Thoracic aorta (tissue), 2 donors: ENCODE results near the gene SLC10A1. TPM values are rescaled to one million over a fixed set of nuclear protein-coding genes. Genes with fewer than 3 reads are reported as not detected.

Source experiments
- ATAC-seq: fragments of 150-250 bp; one replicate; pipeline ENCODE4 v1.8.0; 2017; ENCODE audit warnings: low read depth; ENCODE audit not compliant: insufficient number of reproducible peaks, low FRiP score
- DNase-seq: peaks from one replicate; pipeline ENCODE4 v3.0.0-alpha.2; 2020; ENCODE audit warnings: low spot score
- H3K27ac ChIP-seq, 2 donors: fragments of 200-600 bp; sonication (generic); 1 replicate in 1 of 2; 2 replicates in 1 of 2; pipeline ENCODE4 v1.5.1; 2016; ENCODE audit warnings: mild to moderate bottlenecking in 2 of 2, moderate library complexity in 2 of 2
- H3K27me3 ChIP-seq: fragments of 200-600 bp; sonication (generic); replicated peaks from 2 replicates; pipeline ENCODE4 v1.6.0; 2016; ENCODE audit warnings: mild to moderate bottlenecking; ENCODE audit not compliant: insufficient read depth
- H3K36me3 ChIP-seq: fragments of 200-600 bp; sonication (generic); one replicate; pipeline ENCODE4 v1.5.1; 2016
- H3K4me1 ChIP-seq, 2 donors: fragments of 200-600 bp; sonication (generic); 1 replicate in 1 of 2; 2 replicates in 1 of 2; pipeline versions ENCODE4 v1.5.1 to v1.6.0; 2016; ENCODE audit warnings: low read depth in 2 of 2, mild to moderate bottlenecking in 1 of 2; ENCODE audit not compliant: control insufficient read depth in 1 of 2
- H3K4me3 ChIP-seq: fragments of 200-600 bp; sonication (generic); 2 replicates; pipeline ENCODE4 v1.5.1; 2016; ENCODE audit warnings: mild to moderate bottlenecking
- H3K9me3 ChIP-seq: fragments of 200-600 bp; sonication (generic); 2 replicates; pipeline ENCODE4 v1.5.1; 2016
- total RNA-seq, 2 donors: library from RNA; depleted of rRNA; stranded (reverse); fragments of >200 nt; gene quantifications; one replicate each; pipeline versions ENCODE4 v1.1.0 to v1.2.3, GENCODE V29; 2016
- TF ChIP-seq, protein P1 (sequence below): fragments of 200-600 bp; sonication (generic); IDR thresholded peaks from one replicate; pipeline ENCODE4 v1.5.1; 2019; ENCODE audit warnings: antibody characterized with exemption

Gene SLC10A1
- total RNA-seq, 2 donors from 2014 or later: not detected

DNA sequence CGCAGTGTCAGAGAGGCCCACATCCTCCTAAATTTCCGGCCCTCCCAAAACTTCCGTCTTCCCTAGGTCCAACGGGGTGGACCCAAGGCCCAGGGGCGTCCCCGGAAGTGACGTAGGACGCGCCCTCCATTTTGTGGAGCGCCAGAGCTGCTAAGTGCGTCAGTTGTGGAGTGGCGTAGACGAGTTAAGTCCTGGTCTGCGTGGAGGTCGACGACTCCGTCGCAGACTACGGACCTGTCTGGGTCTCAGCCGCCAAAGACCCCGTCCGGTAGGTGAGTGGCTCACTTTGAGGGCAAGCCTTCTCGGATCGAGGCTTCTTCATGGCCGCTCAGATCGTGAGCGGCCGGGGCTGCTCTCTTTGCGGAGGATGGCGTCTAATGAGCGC, 30.1 kb downstream of the SLC10A1 start, which contains the start of gene SRSF5:
SRSF5 (plus strand) TSS at position 159 of the 385 bp plus-strand sequence. CDS start 1,015 bp downstream, outside the sequence.
- Histone ChIP-seq H3K27ac (peak within 1 kb of the TSS; percentile 100), H3K27me3 (no peaks in the 10 kb centered on the region), H3K36me3 (peaks cover 33% of the 10 kb centered on the region), H3K4me3 (peak within 1 kb of the TSS; percentile 100), H3K4me1 (peaks cover 29 to 46% of the 10 kb centered on the region in 2 donors), H3K9me3 (no peaks in the 10 kb centered on the region)
- DNase-seq: peak; percentile 84
- TF ChIP-seq, protein P1, sequence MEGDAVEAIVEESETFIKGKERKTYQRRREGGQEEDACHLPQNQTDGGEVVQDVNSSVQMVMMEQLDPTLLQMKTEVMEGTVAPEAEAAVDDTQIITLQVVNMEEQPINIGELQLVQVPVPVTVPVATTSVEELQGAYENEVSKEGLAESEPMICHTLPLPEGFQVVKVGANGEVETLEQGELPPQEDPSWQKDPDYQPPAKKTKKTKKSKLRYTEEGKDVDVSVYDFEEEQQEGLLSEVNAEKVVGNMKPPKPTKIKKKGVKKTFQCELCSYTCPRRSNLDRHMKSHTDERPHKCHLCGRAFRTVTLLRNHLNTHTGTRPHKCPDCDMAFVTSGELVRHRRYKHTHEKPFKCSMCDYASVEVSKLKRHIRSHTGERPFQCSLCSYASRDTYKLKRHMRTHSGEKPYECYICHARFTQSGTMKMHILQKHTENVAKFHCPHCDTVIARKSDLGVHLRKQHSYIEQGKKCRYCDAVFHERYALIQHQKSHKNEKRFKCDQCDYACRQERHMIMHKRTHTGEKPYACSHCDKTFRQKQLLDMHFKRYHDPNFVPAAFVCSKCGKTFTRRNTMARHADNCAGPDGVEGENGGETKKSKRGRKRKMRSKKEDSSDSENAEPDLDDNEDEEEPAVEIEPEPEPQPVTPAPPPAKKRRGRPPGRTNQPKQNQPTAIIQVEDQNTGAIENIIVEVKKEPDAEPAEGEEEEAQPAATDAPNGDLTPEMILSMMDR: no peak
- peak; percentile 97 for ATAC-seq

DNA sequence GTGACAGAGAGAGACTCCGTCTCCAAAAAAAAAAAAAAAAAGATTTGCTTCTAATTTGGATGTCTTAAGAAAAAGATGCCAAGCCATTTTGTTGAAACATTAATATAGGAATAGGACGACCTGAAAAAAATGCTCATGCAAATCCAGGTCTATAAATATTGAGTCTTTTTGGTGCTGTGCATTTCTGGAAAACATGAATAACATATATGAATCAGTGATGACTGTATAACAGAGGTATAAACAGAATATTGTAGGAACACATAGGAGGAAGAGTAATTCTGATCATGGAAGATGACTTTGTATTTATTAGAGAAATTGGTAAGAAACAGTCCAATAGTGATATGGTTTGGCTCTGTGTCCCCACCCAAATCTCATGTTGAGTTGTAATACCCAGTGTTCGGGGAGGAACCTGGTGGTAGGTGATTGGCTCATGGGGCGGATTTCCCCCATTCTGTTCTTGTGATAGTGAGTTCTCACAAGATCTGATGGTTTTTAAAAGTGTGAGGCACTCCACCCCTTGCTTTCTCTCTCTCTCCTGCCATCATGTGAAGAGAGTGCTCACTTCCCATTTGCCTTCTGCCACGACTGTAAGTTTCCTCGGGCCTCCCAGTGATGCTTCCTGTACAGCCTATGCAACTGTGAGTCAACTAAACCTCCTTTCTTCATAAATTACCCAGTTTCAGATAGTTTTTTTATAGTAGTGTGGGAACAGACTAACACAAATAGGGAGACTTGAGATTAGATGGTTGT, 33.1 kb downstream of the SLC10A1 start:
- Histone ChIP-seq H3K9me3 (no peaks in the 10 kb centered on the region), H3K36me3 (peaks cover 6% of the 10 kb centered on the region), H3K27me3 (no peaks in the 10 kb centered on the region), H3K27ac (no peak overlapping the region), H3K4me1 (peaks cover 6 to 16% of the 10 kb centered on the region in 2 donors), H3K4me3 (no peak overlapping the region)
- TF ChIP-seq, protein P1: no peak
- no peak for DNase-seq
- no peak for ATAC-seq

DNA sequence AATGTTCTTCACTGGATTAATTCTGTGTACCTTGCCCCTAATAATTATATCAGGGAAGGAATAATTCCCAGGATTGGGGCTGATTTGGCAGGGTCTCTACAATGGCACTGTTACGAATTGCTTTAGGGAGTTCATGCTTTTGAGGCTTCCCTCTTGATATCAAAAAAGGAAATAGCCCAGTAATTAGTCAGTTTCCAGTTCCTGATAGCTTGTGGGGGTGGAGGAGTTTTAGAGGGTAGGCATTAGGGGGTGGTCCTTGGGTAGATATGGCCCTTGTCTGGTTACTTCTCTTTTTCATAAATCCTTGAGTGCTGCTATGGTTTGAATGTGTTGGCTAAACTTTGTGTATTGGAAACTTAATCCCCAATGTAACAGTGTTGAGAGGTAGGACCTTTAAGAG, 36.2 kb downstream of the SLC10A1 start:
- DNase-seq (no peak), ATAC-seq (no peak)
- Histone ChIP-seq H3K36me3 (no peaks in the 10 kb centered on the region), H3K4me1 (no peaks in the 10 kb centered on the region), H3K9me3 (no peaks in the 10 kb centered on the region), H3K27ac (no peak overlapping the region), H3K27me3 (no peaks in the 10 kb centered on the region), H3K4me3 (no peak overlapping the region)
- TF ChIP-seq, protein P1: no peak

DNA sequence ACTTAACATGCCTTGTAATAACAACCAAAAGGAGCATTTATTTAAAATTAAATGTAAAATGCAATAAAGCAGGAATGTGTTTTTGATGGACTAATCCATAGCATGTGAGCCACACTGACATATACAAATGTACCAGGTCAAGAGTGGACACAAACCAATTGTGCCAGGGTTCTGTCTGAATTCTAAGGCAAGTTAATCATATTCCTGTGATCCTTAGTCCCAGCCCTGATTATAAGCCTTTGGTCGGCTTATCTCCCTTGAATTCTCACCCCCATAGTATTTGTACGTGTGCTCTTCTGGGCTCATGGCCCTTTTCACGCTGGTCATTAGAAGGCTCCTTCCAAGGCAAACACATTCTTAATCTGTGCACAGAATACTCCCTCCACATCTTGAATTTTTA, 40.7 kb downstream of the SLC10A1 start:
- TF ChIP-seq, protein P1: no peak
- Histone ChIP-seq H3K4me3 (no peak overlapping the region), H3K27me3 (no peaks in the 10 kb centered on the region), H3K9me3 (no peaks in the 10 kb centered on the region), H3K36me3 (no peaks in the 10 kb centered on the region), H3K27ac (no peak overlapping the region), H3K4me1 (no peaks in the 10 kb centered on the region)
- ATAC-seq (no peak), DNase-seq (no peak)

DNA sequence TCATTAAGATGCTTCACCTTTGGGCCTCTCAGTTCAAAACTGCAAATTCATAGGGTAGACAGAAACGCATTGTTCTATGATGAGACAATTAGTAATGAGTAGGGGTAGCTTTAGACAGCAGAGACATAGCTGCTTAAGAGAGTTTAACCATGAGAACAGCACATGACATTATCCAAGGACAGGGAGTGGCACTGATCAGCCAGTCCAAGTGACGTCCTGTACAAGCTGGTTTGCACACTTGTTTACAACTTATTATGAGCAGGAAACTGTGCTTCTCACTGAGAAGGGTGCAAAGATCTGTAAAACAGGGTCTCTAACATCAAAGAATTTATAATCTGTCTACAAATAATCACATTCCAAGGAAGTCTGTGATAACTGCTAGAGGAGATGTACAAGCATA, 41.3 kb downstream of the SLC10A1 start:
- no peaks in the 10 kb centered on the region for H3K9me3 ChIP-seq
- H3K4me3 ChIP-seq: no peak overlapping the region
- H3K27ac ChIP-seq: no peak overlapping the region
- ATAC-seq (no peak), DNase-seq (no peak)
- H3K36me3 ChIP-seq: no peaks in the 10 kb centered on the region
- H3K27me3 ChIP-seq: no peaks in the 10 kb centered on the region
- H3K4me1 ChIP-seq: no peaks in the 10 kb centered on the region
- TF ChIP-seq, protein P1: no peak
